B cell (primary cell): ENCODE measurements around the gene RGS10.

Experiments used
- EZH2 ChIP-seq: IDR thresholded peaks from 2 replicates; pipeline ENCODE4 v1.6.1; 2012; ENCODE audit warnings: borderline replicate concordance, low read depth, mild to moderate bottlenecking, moderate library complexity, low read length; ENCODE audit not compliant: insufficient read depth, poor library complexity, severe bottlenecking
- TF ChIP-seq, protein P1 (sequence below): fragments of 200-600 bp; IDR thresholded peaks from one replicate; pipeline ENCODE4 v1.8.0; 2022; ENCODE audit warnings: antibody characterized with exemption, mild to moderate bottlenecking

DNA sequence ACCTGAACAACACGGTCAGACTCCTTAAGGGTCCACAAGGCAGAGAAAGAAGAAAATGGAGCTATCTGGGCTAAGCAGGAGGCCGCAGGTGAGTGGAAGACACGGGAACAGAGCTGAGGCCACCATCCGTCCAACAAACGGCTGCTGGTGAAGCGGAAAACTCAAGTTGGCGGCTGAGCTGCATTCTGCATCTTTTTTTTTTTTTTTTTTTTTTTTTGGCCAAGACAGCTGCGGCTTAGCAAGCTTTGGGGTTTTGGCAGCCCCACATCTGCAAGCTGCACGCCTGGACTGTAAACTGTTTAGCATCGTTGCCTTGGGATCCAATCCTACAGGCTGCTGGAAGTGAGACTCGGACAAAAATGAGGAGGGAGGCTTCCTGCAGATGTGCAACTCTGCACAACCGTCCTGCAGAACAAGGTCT is 37.4 kb downstream of the RGS10 start:
- TF ChIP-seq, protein P1, sequence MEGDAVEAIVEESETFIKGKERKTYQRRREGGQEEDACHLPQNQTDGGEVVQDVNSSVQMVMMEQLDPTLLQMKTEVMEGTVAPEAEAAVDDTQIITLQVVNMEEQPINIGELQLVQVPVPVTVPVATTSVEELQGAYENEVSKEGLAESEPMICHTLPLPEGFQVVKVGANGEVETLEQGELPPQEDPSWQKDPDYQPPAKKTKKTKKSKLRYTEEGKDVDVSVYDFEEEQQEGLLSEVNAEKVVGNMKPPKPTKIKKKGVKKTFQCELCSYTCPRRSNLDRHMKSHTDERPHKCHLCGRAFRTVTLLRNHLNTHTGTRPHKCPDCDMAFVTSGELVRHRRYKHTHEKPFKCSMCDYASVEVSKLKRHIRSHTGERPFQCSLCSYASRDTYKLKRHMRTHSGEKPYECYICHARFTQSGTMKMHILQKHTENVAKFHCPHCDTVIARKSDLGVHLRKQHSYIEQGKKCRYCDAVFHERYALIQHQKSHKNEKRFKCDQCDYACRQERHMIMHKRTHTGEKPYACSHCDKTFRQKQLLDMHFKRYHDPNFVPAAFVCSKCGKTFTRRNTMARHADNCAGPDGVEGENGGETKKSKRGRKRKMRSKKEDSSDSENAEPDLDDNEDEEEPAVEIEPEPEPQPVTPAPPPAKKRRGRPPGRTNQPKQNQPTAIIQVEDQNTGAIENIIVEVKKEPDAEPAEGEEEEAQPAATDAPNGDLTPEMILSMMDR, result no peak
- TF ChIP-seq EZH2, result no peak
